ENCODE measurements around the gene TP53I11.

DNA sequence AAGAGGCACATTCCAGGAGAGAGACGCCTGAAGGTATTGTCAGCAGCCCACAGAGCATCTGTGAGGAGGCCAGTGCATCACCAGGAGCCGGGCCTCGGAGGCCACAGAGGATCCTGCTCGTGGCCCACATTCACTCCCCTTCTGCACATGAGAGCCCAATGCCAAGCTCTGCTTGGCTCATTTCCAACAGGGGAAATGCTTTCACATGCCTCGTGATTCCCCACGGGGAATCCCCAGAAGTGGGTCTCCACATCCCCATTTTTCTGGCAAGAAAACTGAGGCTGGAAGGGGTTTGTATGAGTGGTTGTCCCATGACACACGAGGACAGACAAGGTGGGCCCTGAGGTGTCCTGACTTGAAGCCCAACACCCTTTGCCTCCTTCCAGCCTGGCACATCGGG is 34.4 kb downstream of the TP53I11 start:
- TF ChIP-seq ESRRG (CRISPR knock-in tag; IDR thresholded peaks at IDR 0.05) = no peak
- no peak for TF ChIP-seq PATZ1 (CRISPR knock-in tag; IDR thresholded peaks at IDR 0.05; ENCODE audit: borderline replicate concordance)
- TF ChIP-seq SNAI2 (CRISPR knock-in tag; IDR thresholded peaks at IDR 0.05) = no peak
- no peak for TF ChIP-seq ZFP30 (CRISPR knock-in tag; IDR thresholded peaks at IDR 0.05)
- TF ChIP-seq ZNF565 (CRISPR knock-in tag; conservative IDR thresholded peaks at IDR 0.05; ENCODE audit: low read depth) = no peak
- no peak for TF ChIP-seq TOX (CRISPR knock-in tag; IDR thresholded peaks at IDR 0.05; ENCODE audit: borderline replicate concordance)
- no peak for TF ChIP-seq ARNTL (CRISPR knock-in tag; IDR thresholded peaks at IDR 0.05; ENCODE audit: borderline replicate concordance, low read depth)
- TF ChIP-seq, protein P1, sequence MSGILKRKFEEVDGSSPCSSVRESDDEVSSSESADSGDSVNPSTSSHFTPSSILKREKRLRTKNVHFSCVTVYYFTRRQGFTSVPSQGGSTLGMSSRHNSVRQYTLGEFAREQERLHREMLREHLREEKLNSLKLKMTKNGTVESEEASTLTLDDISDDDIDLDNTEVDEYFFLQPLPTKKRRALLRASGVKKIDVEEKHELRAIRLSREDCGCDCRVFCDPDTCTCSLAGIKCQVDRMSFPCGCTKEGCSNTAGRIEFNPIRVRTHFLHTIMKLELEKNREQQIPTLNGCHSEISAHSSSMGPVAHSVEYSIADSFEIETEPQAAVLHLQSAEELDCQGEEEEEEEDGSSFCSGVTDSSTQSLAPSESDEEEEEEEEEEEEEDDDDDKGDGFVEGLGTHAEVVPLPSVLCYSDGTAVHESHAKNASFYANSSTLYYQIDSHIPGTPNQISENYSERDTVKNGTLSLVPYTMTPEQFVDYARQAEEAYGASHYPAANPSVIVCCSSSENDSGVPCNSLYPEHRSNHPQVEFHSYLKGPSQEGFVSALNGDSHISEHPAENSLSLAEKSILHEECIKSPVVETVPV (CRISPR knock-in tag; IDR thresholded peaks at IDR 0.05) = no peak
- TF ChIP-seq PPARA (CRISPR knock-in tag; IDR thresholded peaks at IDR 0.05; ENCODE audit: borderline replicate concordance) = no peak
- no peak for TF ChIP-seq CSDC2 (CRISPR knock-in tag; IDR thresholded peaks at IDR 0.05)
- TF ChIP-seq ZFP3 (CRISPR knock-in tag; IDR thresholded peaks at IDR 0.05) = no peak
- TF ChIP-seq ISL1 (CRISPR knock-in tag; IDR thresholded peaks at IDR 0.05) = no peak
